ENCODE results near the gene USP35.

Gene USP35

DNA sequence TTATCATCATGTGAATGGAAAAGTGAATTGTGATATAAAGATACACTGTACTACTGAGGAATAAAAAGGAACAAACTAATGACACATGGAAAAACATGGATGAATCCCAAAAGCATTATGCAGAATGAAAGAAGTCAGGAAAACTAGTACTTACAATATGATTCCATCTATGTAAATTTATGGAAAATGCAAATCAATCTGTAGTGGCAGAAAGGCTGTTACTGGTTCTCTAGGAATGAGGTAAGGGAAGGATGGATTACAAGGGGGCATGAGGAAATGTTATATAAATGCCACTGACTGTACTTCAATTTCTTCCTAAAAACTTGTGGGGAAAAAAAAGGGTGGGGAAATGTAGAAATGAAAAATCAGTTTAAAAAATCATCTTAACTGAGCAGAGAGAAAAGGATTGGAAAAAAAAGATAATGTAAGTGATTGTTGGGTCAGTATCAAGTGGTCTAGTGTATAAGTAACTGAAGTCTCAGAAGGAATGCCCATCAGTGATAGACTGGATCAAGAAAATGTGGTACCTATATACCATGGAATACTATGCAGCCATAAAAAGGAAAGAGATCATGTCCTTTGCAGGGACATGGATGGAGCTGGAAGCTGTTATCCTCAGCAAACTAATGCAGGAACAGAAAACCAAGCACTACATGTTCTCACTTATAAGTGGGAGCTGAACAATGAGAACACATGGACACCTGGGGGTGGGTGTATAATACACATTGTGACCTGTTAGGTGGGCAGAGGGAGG, 48.8 kb downstream of the USP35 start:
- DNase-seq (ENCODE audit: low read depth) = no peak

- no peak for DNase-seq (ENCODE audit: low read depth)
Measured at GRCh38 chr11:78239781-78240180, 51.1 kb downstream of the USP35 start.

- no peak for DNase-seq (ENCODE audit: low read depth)
Measured at GRCh38 chr11:78241475-78241874, 52.8 kb downstream of the USP35 start.

GRCh38 chr11:78244080-78244479, 55.4 kb downstream of the USP35 start:
- no peak for DNase-seq (ENCODE audit: low read depth)

DNA sequence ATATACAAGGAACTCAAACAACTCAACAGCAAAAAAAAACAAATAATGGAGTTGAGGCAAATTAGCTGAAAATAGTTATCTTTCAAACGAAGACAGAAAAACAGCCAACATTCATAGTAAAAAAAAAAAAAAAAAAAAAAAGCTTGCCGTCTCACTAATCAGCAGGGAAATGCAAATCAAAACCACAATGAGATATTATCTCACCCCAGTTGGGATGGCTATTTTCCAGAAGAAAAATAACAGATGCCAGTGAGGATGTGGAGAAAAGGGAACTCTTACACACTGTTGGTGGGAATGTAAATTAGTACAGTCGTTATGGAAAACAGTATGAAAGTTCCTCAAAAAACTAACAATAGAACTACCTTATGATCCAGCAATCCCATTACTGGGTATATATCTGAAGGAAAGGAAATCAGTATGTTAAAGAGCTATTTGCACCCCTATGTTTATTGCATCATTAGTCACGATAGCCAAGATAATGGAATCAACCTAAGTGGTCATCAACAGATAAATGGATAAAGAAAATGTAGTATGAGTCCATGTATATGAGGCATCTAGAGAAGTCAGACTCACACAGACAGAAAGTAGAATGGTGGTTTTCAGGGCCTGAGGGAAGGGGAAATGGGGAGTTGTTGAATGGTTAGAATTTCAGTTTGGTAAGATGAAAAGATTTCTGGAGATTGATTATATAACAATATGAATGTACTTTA, 56.0 kb downstream of the USP35 start:
- no peak for DNase-seq (ENCODE audit: low read depth)

GRCh38 chr11:78248191-78248590, 59.5 kb downstream of the USP35 start:
- peak; percentile 12 for DNase-seq (ENCODE audit: low read depth)

DNA sequence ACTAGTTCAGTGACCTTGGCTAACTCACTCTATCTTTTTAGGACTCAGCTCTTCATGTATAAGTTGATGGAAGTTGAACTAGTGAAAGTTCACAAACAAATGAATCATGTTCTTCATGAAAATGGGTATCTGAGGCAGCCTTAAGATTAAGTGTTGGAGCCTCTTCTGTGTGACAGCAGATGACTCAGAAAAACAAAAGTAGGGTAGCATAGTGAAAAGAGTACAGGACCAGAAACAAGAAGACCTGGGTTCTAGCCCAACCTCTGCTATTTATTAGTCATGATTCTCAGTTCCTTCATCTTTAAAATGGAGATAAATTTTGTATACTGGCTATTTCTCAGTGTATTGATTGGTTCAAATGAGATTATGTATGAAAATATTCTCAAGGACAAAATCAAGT, 60.2 kb downstream of the USP35 start:
- DNase-seq (ENCODE audit: low read depth) = peak; percentile 16

DNA sequence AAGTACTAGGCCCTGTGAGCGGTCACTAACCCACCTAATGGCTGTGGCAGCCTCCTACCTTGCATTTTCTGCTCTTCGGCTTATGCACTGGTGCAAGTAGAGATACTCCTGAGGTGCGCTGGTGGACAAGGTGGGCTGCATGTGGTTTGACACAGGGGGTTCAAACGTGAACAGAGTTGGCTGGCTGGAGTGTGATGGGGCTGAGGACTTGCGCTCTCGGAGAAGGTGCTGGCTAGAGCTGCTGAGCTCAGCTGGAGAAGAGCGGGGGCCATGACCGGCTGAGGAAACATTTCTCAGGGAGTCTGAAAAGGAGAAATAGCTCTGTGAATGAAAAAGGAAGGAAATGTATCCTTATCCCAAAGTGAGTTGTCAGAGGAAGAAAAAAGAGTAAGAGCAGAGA, 61.4 kb downstream of the USP35 start:
- no peak for DNase-seq (ENCODE audit: low read depth)

GRCh38 chr11:78251083-78251775, 62.5 kb downstream of the USP35 start:
- DNase-seq (ENCODE audit: low read depth) = peak; percentile 89

- DNase-seq (ENCODE audit: low read depth) = peak; percentile 55
Measured at GRCh38 chr11:78253797-78254196, 65.1 kb downstream of the USP35 start.

DNA sequence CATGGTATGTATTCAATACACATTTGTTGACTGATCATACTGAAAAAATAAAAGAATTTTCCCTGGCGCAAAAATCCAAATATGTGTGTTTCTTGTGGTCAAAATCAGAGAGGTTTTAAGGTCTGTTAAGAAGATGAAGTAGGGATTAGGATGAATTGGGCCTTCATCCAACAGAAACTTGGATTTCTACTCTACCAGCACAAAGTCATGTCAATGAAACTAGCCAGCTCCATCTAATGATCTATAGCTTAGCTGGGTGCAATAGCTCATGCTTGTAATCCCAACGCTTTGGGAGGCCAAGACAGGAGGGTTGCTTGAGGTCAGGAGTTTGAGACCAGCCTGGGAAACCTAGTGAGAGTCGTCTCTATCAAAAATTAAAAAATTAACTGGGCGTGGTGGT, 65.5 kb downstream of the USP35 start:
- DNase-seq (ENCODE audit: low read depth) = no peak

DNA sequence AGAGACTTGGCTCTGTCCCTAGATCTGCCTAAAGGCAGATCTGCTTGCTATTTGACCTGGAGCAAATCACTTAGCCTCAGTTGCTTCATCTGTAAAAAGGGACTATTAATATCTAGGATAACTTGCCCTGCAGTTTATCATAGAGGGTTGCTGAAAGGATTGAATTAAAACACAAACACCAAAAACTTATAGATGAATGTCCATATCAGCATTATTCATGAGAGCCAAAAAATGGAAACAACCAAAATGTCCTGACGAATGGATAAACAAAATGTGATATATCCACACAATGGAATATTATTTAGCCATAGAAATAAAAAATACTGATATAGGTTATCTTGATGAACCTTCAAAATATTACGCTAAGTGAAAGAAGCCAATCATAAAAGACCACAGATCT, 67.2 kb downstream of the USP35 start:
- no peak for DNase-seq (ENCODE audit: low read depth)

- peak; percentile 95 for DNase-seq (ENCODE audit: low read depth)
Measured at GRCh38 chr11:78256962-78257361, 68.2 kb downstream of the USP35 start.

DNA sequence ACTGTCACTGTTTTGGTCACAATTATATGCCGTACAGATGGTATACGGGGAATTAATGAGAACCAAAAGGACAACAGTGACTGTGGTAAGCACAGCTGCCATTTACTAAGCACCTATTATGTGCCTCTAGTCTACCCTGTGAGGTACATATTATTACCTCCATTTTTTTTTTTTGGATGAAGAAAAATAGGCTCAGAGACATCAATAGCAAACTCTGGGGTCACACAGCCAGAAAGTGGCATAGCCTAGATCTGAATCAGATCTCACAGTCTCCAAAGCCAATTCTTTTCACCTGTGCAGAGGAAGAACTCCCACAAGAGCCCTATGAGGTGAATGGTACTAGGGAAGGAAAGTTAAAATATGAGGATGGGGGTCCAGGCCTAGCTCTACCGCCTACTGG, 68.9 kb downstream of the USP35 start:
- no peak for DNase-seq (ENCODE audit: low read depth)

GRCh38 chr11:78259777-78260487, 71.2 kb downstream of the USP35 start:
- DNase-seq (ENCODE audit: low read depth) = peak; percentile 24

DNA sequence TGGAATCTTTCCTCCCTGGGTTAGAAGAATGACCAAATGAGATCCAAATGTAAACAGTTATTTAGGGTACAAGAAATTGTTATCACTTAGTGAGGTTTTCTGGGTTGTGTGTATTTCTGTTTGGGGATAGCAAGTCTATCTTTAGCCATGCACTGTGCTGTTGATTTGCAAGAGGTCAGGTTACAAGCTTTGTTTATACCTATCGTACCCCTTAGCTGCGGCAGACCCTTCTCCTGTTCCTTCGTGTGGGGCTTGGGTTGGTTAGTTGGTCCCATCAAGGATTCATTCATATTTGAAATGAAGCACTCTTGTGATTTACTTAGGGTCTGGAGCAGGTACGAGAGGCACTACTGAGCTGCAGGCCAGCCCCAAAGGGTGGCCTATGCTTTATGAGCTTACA, 72.6 kb downstream of the USP35 start:
- DNase-seq (ENCODE audit: low read depth) = no peak

DNA sequence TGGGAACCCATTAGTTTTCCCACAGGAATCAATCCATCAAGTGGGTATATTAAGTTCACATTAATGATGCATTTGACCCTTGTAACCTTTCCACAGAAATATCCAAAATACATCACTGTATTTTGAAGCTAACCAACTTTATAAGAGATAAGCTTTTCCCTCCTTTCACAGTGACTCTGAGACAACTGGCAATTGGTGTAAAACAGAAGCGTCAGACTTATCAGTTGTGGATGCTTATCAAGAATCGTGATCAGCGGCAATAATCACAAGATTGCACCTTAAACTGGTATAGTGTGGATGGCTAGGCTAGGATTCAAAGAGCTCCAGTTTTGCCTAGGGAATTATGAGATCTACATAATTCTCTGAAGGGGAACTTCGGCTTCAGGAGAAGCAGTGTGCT, 73.1 kb downstream of the USP35 start:
- no peak for DNase-seq (ENCODE audit: low read depth)

GRCh38 chr11:78262238-78262637, 73.5 kb downstream of the USP35 start:
- DNase-seq (ENCODE audit: low read depth) = no peak

GRCh38 chr11:78262691-78263090, 74.0 kb downstream of the USP35 start:
- no peak for DNase-seq (ENCODE audit: low read depth)

All from iris pigment epithelial cell (primary cell).